B cell (primary cell): ENCODE results near the gene NLRC5. TPM values are rescaled to one million over a fixed set of nuclear protein-coding genes. Genes with fewer than 3 reads are reported as not detected.
A peak's percentile ranks its signal among the peaks of the same experiment; 100 is the strongest.

ENCODE experiments used
- ATAC-seq: fragments of 200-7000 bp; cut with Tn5 transposase; one replicate; pipeline ENCODE4 v1.10.0; 2021; ENCODE audit warnings: low read depth, mild to moderate bottlenecking, moderate number of reproducible peaks, moderate library complexity
- CTCF ChIA-PET: fragments of 350-600 bp; sonication (Branson Sonifier 250); formaldehyde crosslinking; loops from one replicate; lab custom pipeline; 2021; ENCODE audit warnings: antibody characterized with exemption, inconsistent platforms; lab: Charles Lee
- POLR2A ChIA-PET: fragments of 350-600 bp; sonication (Branson Sonifier 250); formaldehyde crosslinking; loops from one replicate; lab custom pipeline; 2021; ENCODE audit warnings: antibody characterized with exemption; lab: Charles Lee
- DNase-seq: peaks from one replicate; pipeline ENCODE4 v3.0.0; 2013
- H2AFZ ChIP-seq: 2 replicates; pipeline ENCODE4 v1.6.1; 2012; ENCODE audit warnings: mild to moderate bottlenecking, low read depth, low read length; ENCODE audit not compliant: insufficient read depth, poor library complexity, severe bottlenecking
- H3K27ac ChIP-seq, 2 donors: 1 replicate in 1 of 2; 2 replicates in 1 of 2; pipeline ENCODE4 v1.5.1; 2012 to 2013; ENCODE audit warnings: low read length in 2 of 2, mild to moderate bottlenecking in 2 of 2, moderate library complexity in 1 of 2
- H3K27me3 ChIP-seq, 4 experiments: fragments of 200-600 bp in 1 of 4; sonication (generic) in 1 of 4; replicated peaks in 1 of 4; 1 replicate in 2 of 4; 2 replicates in 2 of 4; pipeline versions ENCODE4 v1.6.1 to v1.7.0; 2013 to 2016; ENCODE audit warnings: low read length in 3 of 4, mild to moderate bottlenecking in 2 of 4, mixed read lengths in 1 of 4, moderate library complexity in 1 of 4; ENCODE audit not compliant: insufficient read depth in 4 of 4, control insufficient read depth in 3 of 4; ENCODE audit errors: control extremely low read depth in 1 of 4
- H3K36me3 ChIP-seq, 2 experiments: replicated peaks in 1 of 2; 1 replicate in 1 of 2; 2 replicates in 1 of 2; pipeline versions ENCODE4 v1.6.1 to v1.7.1; 2013; ENCODE audit warnings: low read length in 1 of 2; ENCODE audit not compliant: insufficient read depth in 2 of 2, control insufficient read depth in 1 of 2; ENCODE audit errors: control extremely low read depth in 1 of 2, extremely low read depth in 1 of 2
- H3K4me1 ChIP-seq, 2 donors: fragments of 200-600 bp in 1 of 2; sonication (generic) in 1 of 2; 1 replicate in 1 of 2; 2 replicates in 1 of 2; pipeline versions ENCODE4 v1.5.1 to v1.6.1; 2013 to 2017; ENCODE audit warnings: low read length in 2 of 2; ENCODE audit not compliant: control insufficient read depth in 2 of 2, insufficient read depth in 2 of 2
- H3K4me2 ChIP-seq: replicated peaks from 2 replicates; pipeline ENCODE3; 2012; ENCODE audit warnings: mild to moderate bottlenecking, low read depth, low read length; ENCODE audit not compliant: poor library complexity, severe bottlenecking
- H3K4me3 ChIP-seq, 5 experiments: fragments of 200-600 bp in 1 of 5; sonication (generic) in 1 of 5; 1 replicate in 3 of 5; 2 replicates in 2 of 5; pipeline versions ENCODE4 v1.5.1 to v1.7.0; 2011 to 2016; ENCODE audit warnings: low read length in 4 of 5, mild to moderate bottlenecking in 4 of 5, low read depth in 2 of 5, control low read depth in 1 of 5, moderate library complexity in 1 of 5; ENCODE audit not compliant: insufficient read depth in 1 of 5; ENCODE audit errors: control extremely low read depth in 1 of 5, extremely low read depth in 1 of 5
- H3K79me2 ChIP-seq: fragments of 200-600 bp; sonication (generic); one replicate; pipeline ENCODE4 v1.6.0; 2016; ENCODE audit warnings: low read length; ENCODE audit not compliant: control insufficient read depth, insufficient read depth
- H3K9ac ChIP-seq: fragments of 200-600 bp; sonication (generic); 2 replicates; pipeline ENCODE4 v1.6.1; 2017; ENCODE audit warnings: mild to moderate bottlenecking, low read length, moderate library complexity
- H3K9me3 ChIP-seq, 3 donors: one replicate each; pipeline versions ENCODE4 v1.6.1 to v1.7.1; 2013; ENCODE audit warnings: low read length in 2 of 3; ENCODE audit not compliant: control insufficient read depth in 2 of 3, insufficient read depth in 1 of 3; ENCODE audit errors: control extremely low read depth in 1 of 3
- H4K20me1 ChIP-seq: 2 replicates; pipeline ENCODE4 v1.6.0; 2012; ENCODE audit warnings: mild to moderate bottlenecking, low read length; ENCODE audit not compliant: insufficient read depth, control insufficient read depth, poor library complexity, severe bottlenecking
- H3K27ac Mint-ChIP-seq: one replicate; pipeline ENCODE4 v1.8.0; 2021; ENCODE audit warnings: mixed read lengths
- H3K27me3 Mint-ChIP-seq: one replicate; pipeline ENCODE4 v1.8.0; 2021; ENCODE audit warnings: mixed read lengths
- H3K4me1 Mint-ChIP-seq: one replicate; pipeline ENCODE4 v1.8.0; 2021; ENCODE audit warnings: mixed read lengths
- H3K4me3 Mint-ChIP-seq: one replicate; pipeline ENCODE4 v1.8.0; 2021; ENCODE audit warnings: mixed read lengths
- H3K9me3 Mint-ChIP-seq: one replicate; pipeline ENCODE4 v1.8.0; 2022; ENCODE audit warnings: mixed read lengths; ENCODE audit not compliant: insufficient read depth
- EZH2 ChIP-seq: IDR thresholded peaks from 2 replicates; pipeline ENCODE4 v1.6.1; 2012; ENCODE audit warnings: borderline replicate concordance, low read depth, mild to moderate bottlenecking, moderate library complexity, low read length; ENCODE audit not compliant: insufficient read depth, poor library complexity, severe bottlenecking
- WGBS: methylation state at CpG from one replicate; pipeline ENCODE4 v1.1.5; 2013; ENCODE audit warnings: missing lambda C conversion rate; ENCODE audit not compliant: insufficient coverage; 5-methylcytosine and 5-hydroxymethylcytosine counted together
- intact Hi-C: fragments of 100-400 bp; cut with micrococcal nuclease; formaldehyde crosslinking; loops from one replicate; pipeline ENCODE4 v1.10.0; 2022
- polyA minus RNA-seq: library from RNA; depleted of rRNA, polyadenylated mRNA; stranded (reverse); fragments of >200 nt; gene quantifications from 2 replicates; pipeline ENCODE4 v1.2.3, GENCODE V29; 2012
- polyA plus RNA-seq: library from polyadenylated mRNA; depleted of rRNA; stranded (reverse); fragments of >200 nt; gene quantifications from 2 replicates; pipeline ENCODE4 v1.2.3, GENCODE V29; 2012
- total RNA-seq, 2 donors: library from RNA; stranded (reverse); fragments of 120-200 nt in 1 of 2; gene quantifications; 1 replicate in 1 of 2; 2 replicates in 1 of 2; pipeline versions ENCODE4 v1.2.3 to v1.2.4, GENCODE V29; 2013 to 2022
- TF ChIP-seq, protein P1 (sequence below): fragments of 200-600 bp; IDR thresholded peaks from one replicate; pipeline ENCODE4 v1.8.0; 2022; ENCODE audit warnings: antibody characterized with exemption, mild to moderate bottlenecking

The NLRC5 gene, protein sequence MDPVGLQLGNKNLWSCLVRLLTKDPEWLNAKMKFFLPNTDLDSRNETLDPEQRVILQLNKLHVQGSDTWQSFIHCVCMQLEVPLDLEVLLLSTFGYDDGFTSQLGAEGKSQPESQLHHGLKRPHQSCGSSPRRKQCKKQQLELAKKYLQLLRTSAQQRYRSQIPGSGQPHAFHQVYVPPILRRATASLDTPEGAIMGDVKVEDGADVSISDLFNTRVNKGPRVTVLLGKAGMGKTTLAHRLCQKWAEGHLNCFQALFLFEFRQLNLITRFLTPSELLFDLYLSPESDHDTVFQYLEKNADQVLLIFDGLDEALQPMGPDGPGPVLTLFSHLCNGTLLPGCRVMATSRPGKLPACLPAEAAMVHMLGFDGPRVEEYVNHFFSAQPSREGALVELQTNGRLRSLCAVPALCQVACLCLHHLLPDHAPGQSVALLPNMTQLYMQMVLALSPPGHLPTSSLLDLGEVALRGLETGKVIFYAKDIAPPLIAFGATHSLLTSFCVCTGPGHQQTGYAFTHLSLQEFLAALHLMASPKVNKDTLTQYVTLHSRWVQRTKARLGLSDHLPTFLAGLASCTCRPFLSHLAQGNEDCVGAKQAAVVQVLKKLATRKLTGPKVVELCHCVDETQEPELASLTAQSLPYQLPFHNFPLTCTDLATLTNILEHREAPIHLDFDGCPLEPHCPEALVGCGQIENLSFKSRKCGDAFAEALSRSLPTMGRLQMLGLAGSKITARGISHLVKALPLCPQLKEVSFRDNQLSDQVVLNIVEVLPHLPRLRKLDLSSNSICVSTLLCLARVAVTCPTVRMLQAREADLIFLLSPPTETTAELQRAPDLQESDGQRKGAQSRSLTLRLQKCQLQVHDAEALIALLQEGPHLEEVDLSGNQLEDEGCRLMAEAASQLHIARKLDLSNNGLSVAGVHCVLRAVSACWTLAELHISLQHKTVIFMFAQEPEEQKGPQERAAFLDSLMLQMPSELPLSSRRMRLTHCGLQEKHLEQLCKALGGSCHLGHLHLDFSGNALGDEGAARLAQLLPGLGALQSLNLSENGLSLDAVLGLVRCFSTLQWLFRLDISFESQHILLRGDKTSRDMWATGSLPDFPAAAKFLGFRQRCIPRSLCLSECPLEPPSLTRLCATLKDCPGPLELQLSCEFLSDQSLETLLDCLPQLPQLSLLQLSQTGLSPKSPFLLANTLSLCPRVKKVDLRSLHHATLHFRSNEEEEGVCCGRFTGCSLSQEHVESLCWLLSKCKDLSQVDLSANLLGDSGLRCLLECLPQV (N-terminal part only)
- total RNA-seq (510 and 531 TPM in 2 replicates), polyA plus RNA-seq (237 and 349 TPM in 2 replicates), polyA minus RNA-seq (269 and 304 TPM in 2 replicates)
- 106 TPM for total RNA-seq (2013)

DNA sequence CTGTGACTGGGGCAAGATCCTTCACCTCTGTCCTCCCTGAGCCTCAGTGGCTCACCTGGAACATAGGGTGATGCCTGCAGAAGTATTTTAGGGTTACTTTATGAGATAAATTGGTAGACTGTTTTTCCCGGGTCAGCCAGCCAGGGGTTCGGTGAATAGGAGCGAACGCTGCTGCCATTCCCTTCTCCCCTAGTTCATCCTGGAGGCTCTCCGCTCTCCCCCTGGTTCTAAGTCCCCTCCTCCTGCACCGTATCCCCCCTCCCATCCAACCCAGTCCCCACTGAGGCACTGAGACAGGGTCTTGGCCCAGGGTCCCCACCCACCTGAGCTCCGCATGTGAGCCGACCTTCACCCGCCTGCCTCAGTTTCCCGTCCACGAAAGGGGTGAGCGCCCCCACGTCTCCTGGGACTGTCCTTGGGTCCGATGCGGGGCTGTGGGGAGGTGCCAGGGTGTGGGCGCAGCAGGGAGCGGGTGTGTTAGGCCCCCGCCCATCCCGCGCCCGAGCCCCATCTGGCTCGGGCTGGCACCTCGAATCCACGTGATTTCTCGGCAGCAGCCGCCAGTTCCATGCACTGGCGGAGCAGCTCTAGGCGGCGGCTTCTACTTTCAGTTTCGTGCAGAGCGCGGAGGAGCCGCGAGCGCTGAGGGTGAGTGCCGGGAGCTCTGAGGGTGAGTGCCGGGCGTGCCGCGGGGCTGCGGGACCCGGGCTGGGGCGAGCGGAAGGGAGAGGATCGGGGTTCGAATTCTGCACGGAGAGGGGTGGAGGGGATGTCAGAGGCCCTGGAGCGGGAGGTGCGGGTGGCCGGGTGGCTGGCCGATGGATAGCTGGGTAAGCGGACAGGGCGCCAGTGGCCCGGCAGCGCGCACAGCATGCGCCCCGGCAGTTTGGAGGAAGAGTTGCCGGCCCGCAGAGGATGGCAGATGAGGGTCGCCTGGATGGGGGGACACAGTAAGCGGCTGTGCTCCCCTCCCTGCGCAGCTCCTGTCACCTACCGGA is at the start of gene NLRC5:
Gene NLRC5, plus strand, starts transcription at position 610 of the 998 bp plus-strand sequence. CDS start 31,156 bp downstream, outside the sequence.
- peak within 1 kb of the TSS; percentile 100 for H3K4me3 Mint-ChIP-seq
- H3K79me2 ChIP-seq: peaks cover 62% of the 10 kb centered on the region
- peak within 1 kb of the TSS; percentile 99 for H3K27ac Mint-ChIP-seq
- CTCF ChIA-PET: interaction anchor here (0.8 to 10.3 kb wide), 12 partner anchors 9 to 78 kb away, joined by 3 to 124 read pairs (median 5); no protein-coding TSS in a partner anchor
- H3K36me3 ChIP-seq: peaks cover 0 to 12% of the 10 kb centered on the region in 2 experiments
- 4% methylated on average over 58 of the region's 64 CpGs for WGBS
- H3K4me2 ChIP-seq: peak within 1 kb of the TSS; percentile 93
- intact Hi-C loops: loop anchor here (1.0 to 2.0 kb wide), 5 partner anchors 16 to 56 kb away; no protein-coding TSS in a partner anchor
- H3K27me3 ChIP-seq: no peaks in the 10 kb centered on the region
- H3K27me3 Mint-ChIP-seq: no peaks in the 10 kb centered on the region
- H3K4me1 ChIP-seq: peaks cover 75 to 81% of the 10 kb centered on the region in 2 donors
- ATAC-seq: peak; percentile 89
- POLR2A ChIA-PET: interaction anchor here (0.6 to 2.1 kb wide), 20 partner anchors 8 to 386 kb away, joined by 3 to 20 read pairs (median 8); partner anchors contain the start of gene HERPUD1
- peak within 1 kb of the TSS; percentile 91 for H2AFZ ChIP-seq
- no peaks in the 10 kb centered on the region for H3K9me3 Mint-ChIP-seq
- peaks cover 5% of the 10 kb centered on the region for H4K20me1 ChIP-seq
- peak within 1 kb of the TSS; percentile 96 for H3K9ac ChIP-seq
- DNase-seq: peak; percentile 93
- H3K4me3 ChIP-seq: peak within 1 kb of the TSS; percentile 69 to 97 (median 89)
- H3K27ac ChIP-seq: peak within 1 kb of the TSS; percentile 83 to 86
- H3K9me3 ChIP-seq: no peaks in the 10 kb centered on the region
- H3K4me1 Mint-ChIP-seq: peaks cover 86% of the 10 kb centered on the region
- TF ChIP-seq EZH2: no peak
- TF ChIP-seq, protein P1, sequence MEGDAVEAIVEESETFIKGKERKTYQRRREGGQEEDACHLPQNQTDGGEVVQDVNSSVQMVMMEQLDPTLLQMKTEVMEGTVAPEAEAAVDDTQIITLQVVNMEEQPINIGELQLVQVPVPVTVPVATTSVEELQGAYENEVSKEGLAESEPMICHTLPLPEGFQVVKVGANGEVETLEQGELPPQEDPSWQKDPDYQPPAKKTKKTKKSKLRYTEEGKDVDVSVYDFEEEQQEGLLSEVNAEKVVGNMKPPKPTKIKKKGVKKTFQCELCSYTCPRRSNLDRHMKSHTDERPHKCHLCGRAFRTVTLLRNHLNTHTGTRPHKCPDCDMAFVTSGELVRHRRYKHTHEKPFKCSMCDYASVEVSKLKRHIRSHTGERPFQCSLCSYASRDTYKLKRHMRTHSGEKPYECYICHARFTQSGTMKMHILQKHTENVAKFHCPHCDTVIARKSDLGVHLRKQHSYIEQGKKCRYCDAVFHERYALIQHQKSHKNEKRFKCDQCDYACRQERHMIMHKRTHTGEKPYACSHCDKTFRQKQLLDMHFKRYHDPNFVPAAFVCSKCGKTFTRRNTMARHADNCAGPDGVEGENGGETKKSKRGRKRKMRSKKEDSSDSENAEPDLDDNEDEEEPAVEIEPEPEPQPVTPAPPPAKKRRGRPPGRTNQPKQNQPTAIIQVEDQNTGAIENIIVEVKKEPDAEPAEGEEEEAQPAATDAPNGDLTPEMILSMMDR: no peak
